ENCODE measurements around the gene UNG. TPM values are rescaled to one million over a fixed set of nuclear protein-coding genes. Genes with fewer than 3 reads are reported as not detected.

The UNG gene
- total RNA-seq, result 16.1 and 16.6 TPM in 2 replicates

GRCh38 chr12:109097435-109098182 lies at the start of gene UNG:
Gene UNG, plus strand, starts transcription at chr12:109097597. Its CDS starts 83 bp downstream, at chr12:109097680.

DNA sequence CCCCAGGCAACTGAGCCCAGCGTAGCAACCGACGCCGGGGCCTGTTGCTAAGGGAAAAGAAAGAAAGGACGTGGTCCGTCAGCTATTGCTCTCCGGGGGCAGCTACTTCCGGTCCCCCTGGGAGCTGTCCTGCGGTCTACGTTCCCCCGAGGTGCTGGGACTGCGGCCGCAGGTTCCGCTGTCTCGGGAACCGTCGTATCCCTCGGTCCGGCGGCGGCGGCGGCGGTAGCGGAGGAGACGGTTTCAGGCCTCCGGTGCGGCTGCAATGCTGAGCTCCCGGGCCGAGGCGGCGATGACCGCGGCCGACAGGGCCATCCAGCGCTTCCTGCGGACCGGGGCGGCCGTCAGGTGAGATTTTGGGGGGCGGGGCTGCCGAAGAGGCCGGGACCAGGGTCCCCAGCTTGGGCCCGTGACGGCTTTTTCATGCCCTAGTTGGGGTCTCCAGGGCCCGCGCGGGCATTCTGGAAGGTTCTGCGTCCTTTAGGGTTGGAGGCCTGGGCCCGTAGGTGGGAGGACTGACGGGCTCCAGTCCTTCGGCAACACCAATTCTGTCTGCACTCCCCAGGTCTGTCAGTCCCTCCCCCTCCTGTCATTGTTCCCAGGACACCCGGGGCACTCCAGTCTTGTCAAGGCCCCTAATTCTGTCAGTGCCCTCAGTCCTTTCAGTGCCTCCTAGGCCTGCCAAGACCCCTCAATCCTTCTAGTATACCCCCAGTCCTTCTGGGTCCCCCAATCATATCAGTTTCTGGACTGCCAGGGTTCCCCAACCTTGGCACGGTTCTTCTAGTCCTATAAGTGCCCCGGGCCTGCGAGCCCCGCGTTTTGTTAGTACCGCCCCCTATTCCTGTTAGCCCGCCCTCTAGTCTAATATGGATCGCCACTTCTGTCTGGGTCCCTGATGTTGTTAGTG lies 44.7 kb upstream of the UNG start, which contains the start of gene USP30:
USP30 (plus strand) TSS at position 163 of the 910 bp plus-strand sequence; CDS start at position 266, 103 bp downstream.

GRCh38 chr12:109093022-109093918 lies 4.1 kb upstream of the UNG start, which contains the start of gene ALKBH2:
Gene ALKBH2, minus strand, starts transcription at chr12:109093472. Its CDS starts 686 bp downstream, at chr12:109092786.

GRCh38 chr12:109115758-109116610 lies 18.6 kb downstream of the UNG start, which contains the start of gene ACACB:
Gene ACACB, plus strand, starts transcription at chr12:109116587. Its CDS starts 22,819 bp downstream, at chr12:109139406.

Other genes starting within 250 kb of the UNG start
- 27.0 and 49.8 TPM in 2 replicates for gene SSH1, start 240.0 kb upstream of the UNG start, total RNA-seq
- gene DAO, start 217.5 kb upstream of the UNG start, total RNA-seq, result not detected in 2 replicates
- not detected in 2 replicates for gene SVOP, start 76.5 kb upstream of the UNG start, total RNA-seq
- gene USP30, start 45.0 kb upstream of the UNG start, total RNA-seq, result 7.3 and 8.4 TPM in 2 replicates
- 15.0 and 19.8 TPM in 2 replicates for gene ALKBH2, start 4.1 kb upstream of the UNG start, total RNA-seq
- gene ACACB, start 19.0 kb downstream of the UNG start, total RNA-seq, result 5.9 and 7.0 TPM in 2 replicates
- not detected in 2 replicates for gene FOXN4, start 211.7 kb downstream of the UNG start, total RNA-seq

Measured in aortic smooth muscle cell (primary cell).